AG09309 (cell line): ENCODE data around the gene DRAM1.

Experiments
- DNase-seq: peaks from one replicate; pipeline ENCODE4 v3.0.0-alpha.2; 2010; ENCODE audit warnings: low read depth
- H3K4me3 ChIP-seq: 2 replicates; pipeline ENCODE4 v1.5.1; 2011; ENCODE audit warnings: mild to moderate bottlenecking, low read depth, low read length, moderate library complexity; ENCODE audit not compliant: control insufficient read depth
- CTCF ChIP-seq: IDR thresholded peaks from 2 replicates; pipeline ENCODE4 v1.5.1; 2011; ENCODE audit warnings: mild to moderate bottlenecking, low read depth, low read length, inconsistent platforms; ENCODE audit not compliant: insufficient read depth, control insufficient read depth; ENCODE audit errors: missing control alignments

The DRAM1 gene

GRCh38 chr12:101923045-101923718 lies 45.8 kb downstream of the DRAM1 start:
- no peak for TF ChIP-seq CTCF
- no peak overlapping the region for H3K4me3 ChIP-seq
- DNase-seq: no peak

GRCh38 chr12:101924618-101925017 lies 47.2 kb downstream of the DRAM1 start:
- TF ChIP-seq CTCF: no peak
- no peak overlapping the region for H3K4me3 ChIP-seq
- DNase-seq: no peak

- TF ChIP-seq CTCF: no peak
- peak; percentile 99 for DNase-seq
- no peak overlapping the region; the same call in 1 of the 2 replicates for H3K4me3 ChIP-seq
Observed at GRCh38 chr12:101925361-101925760, 48.0 kb downstream of the DRAM1 start.

GRCh38 chr12:101925935-101926334 lies 48.6 kb downstream of the DRAM1 start:
- TF ChIP-seq CTCF: no peak
- DNase-seq: no peak
- no peak overlapping the region for H3K4me3 ChIP-seq

- no peak overlapping the region for H3K4me3 ChIP-seq
- DNase-seq: peak; percentile 50
- TF ChIP-seq CTCF: no peak
Observed at GRCh38 chr12:101927036-101927435, 49.7 kb downstream of the DRAM1 start.

- TF ChIP-seq CTCF: no peak
- DNase-seq: no peak
- no peak overlapping the region for H3K4me3 ChIP-seq
Observed at GRCh38 chr12:101927999-101928398, 50.6 kb downstream of the DRAM1 start.
